Common myeloid progenitor, CD34-positive (primary cell): ENCODE results near the gene OSBPL9.

Experiments used
- CTCF ChIA-PET: fragments of 350-600 bp; sonication (Branson Sonifier 250); formaldehyde crosslinking; loops from one replicate; lab custom pipeline; 2021; ENCODE audit warnings: antibody characterized with exemption; lab: Charles Lee
- POLR2A ChIA-PET: fragments of 350-600 bp; sonication (Branson Sonifier 250); formaldehyde crosslinking; loops from one replicate; lab custom pipeline; 2021; ENCODE audit warnings: antibody characterized with exemption; lab: Charles Lee
- DNase-seq, 3 donors: peaks; one replicate each; pipeline versions ENCODE4 v3.0.0 to v3.0.0-alpha.2; 2013
- H3K27ac ChIP-seq, 2 experiments: 1 replicate in 1 of 2; 2 replicates in 1 of 2; pipeline ENCODE4 v1.7.0; 2013; ENCODE audit warnings: inconsistent platforms in 2 of 2, low read length in 2 of 2, mild to moderate bottlenecking in 2 of 2, low read depth in 1 of 2, moderate library complexity in 1 of 2; ENCODE audit not compliant: severe bottlenecking in 2 of 2, insufficient read depth in 1 of 2, poor library complexity in 1 of 2
- H3K27me3 ChIP-seq, 5 experiments: replicated peaks in 2 of 5; 1 replicate in 3 of 5; 2 replicates in 2 of 5; pipeline versions ENCODE4 v1.6.1 to v1.7.0; 2013; ENCODE audit warnings: low read length in 4 of 5, mild to moderate bottlenecking in 2 of 5, moderate library complexity in 2 of 5, inconsistent platforms in 1 of 5; ENCODE audit not compliant: insufficient read depth in 5 of 5, control insufficient read depth in 4 of 5
- H3K36me3 ChIP-seq, 4 experiments: 1 replicate in 2 of 4; 2 replicates in 2 of 4; pipeline versions ENCODE4 v1.6.1 to v1.7.0; 2013; ENCODE audit warnings: low read length in 3 of 4, control low read depth in 1 of 4, mild to moderate bottlenecking in 1 of 4; ENCODE audit not compliant: control insufficient read depth in 4 of 4, insufficient read depth in 4 of 4
- H3K4me1 ChIP-seq, 4 experiments: 1 replicate in 3 of 4; 2 replicates in 1 of 4; pipeline versions ENCODE4 v1.6.1 to v1.7.1; 2013; ENCODE audit warnings: low read length in 3 of 4, mild to moderate bottlenecking in 3 of 4, control low read depth in 1 of 4, inconsistent platforms in 1 of 4, moderate library complexity in 1 of 4; ENCODE audit not compliant: control insufficient read depth in 4 of 4, insufficient read depth in 4 of 4; ENCODE audit errors: control extremely low read depth in 1 of 4
- H3K4me3 ChIP-seq, 7 experiments: 1 replicate in 4 of 7; 2 replicates in 3 of 7; pipeline versions ENCODE4 v1.5.1 to v1.7.0; 2013; ENCODE audit warnings: mild to moderate bottlenecking in 7 of 7, low read length in 6 of 7, moderate library complexity in 6 of 7, inconsistent platforms in 2 of 7, low read depth in 2 of 7, control low read depth in 1 of 7; ENCODE audit not compliant: insufficient read depth in 4 of 7, control insufficient read depth in 1 of 7; ENCODE audit errors: extremely low read depth in 1 of 7
- H3K9me3 ChIP-seq, 5 experiments: 1 replicate in 4 of 5; 2 replicates in 1 of 5; pipeline versions ENCODE4 v1.6.1 to v1.7.1; 2013; ENCODE audit warnings: low read length in 4 of 5, mild to moderate bottlenecking in 2 of 5, inconsistent platforms in 1 of 5, low read depth in 1 of 5, moderate library complexity in 1 of 5; ENCODE audit not compliant: control insufficient read depth in 4 of 5, insufficient read depth in 2 of 5; ENCODE audit errors: control extremely low read depth in 1 of 5
- WGBS: methylation state at CpG from one replicate; pipeline ENCODE4 v1.1.5; 2013; ENCODE audit not compliant: insufficient coverage; 5-methylcytosine and 5-hydroxymethylcytosine counted together

OSBPL9 gene

DNA sequence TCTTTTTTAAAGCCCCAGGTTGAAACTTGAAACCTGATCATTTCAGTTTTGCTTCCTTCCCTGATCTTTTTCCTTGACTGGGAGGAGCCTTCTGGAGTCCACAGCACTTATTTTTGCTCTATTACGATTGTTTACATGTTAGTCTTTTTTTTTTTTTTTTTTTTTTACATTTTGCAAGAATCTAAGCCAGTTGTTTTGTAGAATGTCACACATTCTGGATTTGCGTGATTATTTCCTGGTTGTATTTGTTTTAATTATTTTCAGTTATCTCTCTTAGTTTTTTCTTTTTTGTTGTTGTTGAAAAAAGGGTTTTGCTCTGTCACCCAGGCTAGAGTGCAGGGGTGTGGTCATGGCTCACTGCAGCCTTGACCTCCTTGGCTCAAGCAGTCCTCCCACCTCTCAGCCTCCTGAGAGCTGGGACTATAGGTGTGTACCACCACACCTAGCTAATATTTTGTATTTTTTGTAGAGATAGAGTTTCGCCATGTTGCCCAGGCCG, 32.8 kb downstream of the OSBPL9 start:
- POLR2A ChIA-PET = no interaction called here
- DNase-seq = no peak
- Histone ChIP-seq H3K27ac (peak overlapping the region in 1 of 2 experiments; percentile 56), H3K27me3 (no peaks in the 10 kb centered on the region), H3K4me1 (peaks cover 2 to 9% (median 6%) of the 10 kb centered on the region in 4 experiments), H3K9me3 (no peaks in the 10 kb centered on the region), H3K4me3 (no peak overlapping the region), H3K36me3 (peaks cover 0 to 7% (median 6%) of the 10 kb centered on the region in 4 experiments)
- WGBS = 100% methylated on average over 2 of the region's 4 CpGs
- CTCF ChIA-PET = no interaction called here

DNA sequence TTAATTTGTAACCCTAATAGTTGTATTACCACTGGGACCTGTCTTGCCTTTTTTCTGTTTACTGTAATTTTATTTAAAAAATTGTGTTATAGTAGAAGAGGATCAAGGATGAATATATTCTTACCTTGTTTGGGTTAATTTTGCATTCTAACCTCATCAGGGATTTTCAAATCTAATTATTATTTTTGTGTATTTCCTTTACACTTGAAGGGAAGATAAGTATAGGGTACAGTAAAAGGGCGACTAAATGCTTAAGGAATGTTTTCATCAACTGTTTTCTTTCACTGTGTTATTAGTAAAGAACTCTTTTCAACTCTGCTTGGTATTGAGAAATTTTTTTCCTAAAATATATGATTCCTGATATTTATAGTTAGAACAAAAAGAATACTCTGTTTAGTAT, 33.3 kb downstream of the OSBPL9 start:
- H3K9me3 ChIP-seq = no peaks in the 10 kb centered on the region
- no peaks in the 10 kb centered on the region for H3K27me3 ChIP-seq
- DNase-seq = no peak
- peaks cover 0 to 10% (median 9%) of the 10 kb centered on the region in 4 experiments for H3K36me3 ChIP-seq
- H3K4me1 ChIP-seq = peaks cover 2 to 9% (median 6%) of the 10 kb centered on the region in 4 experiments
- CTCF ChIA-PET = no interaction called here
- POLR2A ChIA-PET = no interaction called here
- H3K4me3 ChIP-seq = no peak overlapping the region
- peak overlapping the region in 1 of 2 experiments; percentile 56 for H3K27ac ChIP-seq
- WGBS = no CpG with 5 or more reads among the region's 1 CpG

GRCh38 chr1:51651552-51651942, 34.7 kb downstream of the OSBPL9 start:
- Histone ChIP-seq H3K9me3 (no peaks in the 10 kb centered on the region), H3K27ac (no peak overlapping the region), H3K27me3 (no peaks in the 10 kb centered on the region), H3K4me1 (peaks cover 2 to 9% (median 6%) of the 10 kb centered on the region in 4 experiments), H3K4me3 (no peak overlapping the region), H3K36me3 (peaks cover 0 to 16% (median 10%) of the 10 kb centered on the region in 4 experiments)
- DNase-seq = no peak
- no CpG with 5 or more reads among the region's 3 CpGs for WGBS
- POLR2A ChIA-PET = no interaction called here
- CTCF ChIA-PET = interaction anchor here (1.3 to 1.4 kb wide), 2 partner anchors 10 to 118 kb away, joined by 3 to 5 read pairs; no protein-coding TSS in a partner anchor

DNA sequence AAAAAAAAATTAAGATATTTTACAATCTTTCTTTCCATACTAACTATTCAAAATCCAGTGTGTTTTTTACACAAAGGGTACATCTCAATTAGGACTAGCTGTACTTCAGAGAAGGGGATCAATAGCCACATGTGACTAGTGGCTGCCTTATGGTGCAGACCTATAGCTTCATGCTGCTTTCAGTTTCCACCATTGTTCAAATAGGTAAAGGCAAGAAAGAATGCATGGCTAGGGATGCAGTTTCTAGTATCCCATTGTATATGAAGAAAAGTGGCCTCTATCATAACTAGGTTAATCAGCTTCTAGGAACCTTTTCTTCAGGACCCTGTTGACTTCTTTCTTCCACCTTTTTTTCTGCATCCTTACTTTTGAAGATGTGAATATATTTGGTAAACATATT, 35.7 kb downstream of the OSBPL9 start:
- Histone ChIP-seq H3K9me3 (no peaks in the 10 kb centered on the region), H3K27ac (no peak overlapping the region), H3K4me3 (no peak overlapping the region), H3K27me3 (no peaks in the 10 kb centered on the region), H3K4me1 (peaks cover 2 to 9% (median 6%) of the 10 kb centered on the region in 4 experiments), H3K36me3 (peaks cover 0 to 17% (median 11%) of the 10 kb centered on the region in 4 experiments)
- CTCF ChIA-PET = interaction anchor here (1.4 kb wide), 1 partner anchor 11 kb away, joined by 5 read pairs; no protein-coding TSS in a partner anchor
- no peak for DNase-seq
- POLR2A ChIA-PET = no interaction called here

DNA sequence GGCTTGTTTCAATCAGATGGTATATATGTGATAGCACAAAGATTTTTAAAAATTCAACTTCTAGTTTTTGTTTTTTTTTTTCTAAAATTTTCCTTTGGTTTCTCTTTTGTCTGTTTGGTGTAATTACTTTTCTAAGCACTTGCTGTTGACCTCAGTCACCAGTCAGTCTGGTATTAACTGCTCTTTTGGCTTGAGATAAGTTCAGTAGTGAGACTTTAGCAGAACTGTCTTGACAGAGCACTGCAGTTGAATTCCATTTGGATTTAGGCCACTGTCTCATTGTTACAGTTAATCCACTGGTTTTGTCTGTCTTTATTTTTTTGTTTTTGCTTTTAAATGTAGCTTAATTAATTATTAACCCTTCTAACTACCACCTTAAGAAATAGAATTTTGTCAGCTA, 36.2 kb downstream of the OSBPL9 start:
- Histone ChIP-seq H3K4me1 (peaks cover under 1 to 4% (median 2%) of the 10 kb centered on the region in 4 experiments), H3K27me3 (no peaks in the 10 kb centered on the region), H3K27ac (no peak overlapping the region), H3K36me3 (peaks cover 0 to 17% (median 11%) of the 10 kb centered on the region in 4 experiments), H3K9me3 (no peaks in the 10 kb centered on the region), H3K4me3 (no peak overlapping the region)
- ChIA-PET POLR2A (no interaction called here), CTCF (interaction anchor here (0.9 kb wide), 1 partner anchor 27 kb away, joined by 3 read pairs; no protein-coding TSS in a partner anchor)
- no peak for DNase-seq

GRCh38 chr1:51654000-51654399, 37.1 kb downstream of the OSBPL9 start:
- Histone ChIP-seq H3K9me3 (no peaks in the 10 kb centered on the region), H3K4me1 (no peaks in the 10 kb centered on the region), H3K27ac (no peak overlapping the region), H3K36me3 (peaks cover 0 to 17% (median 11%) of the 10 kb centered on the region in 4 experiments), H3K4me3 (no peak overlapping the region), H3K27me3 (no peaks in the 10 kb centered on the region)
- WGBS = 100% methylated on average over 1 of the region's 1 CpG
- ChIA-PET CTCF (interaction anchor here (0.9 kb wide), 1 partner anchor 26 kb away, joined by 3 read pairs; no protein-coding TSS in a partner anchor), POLR2A (no interaction called here)
- DNase-seq = no peak

- Histone ChIP-seq H3K4me1 (no peaks in the 10 kb centered on the region), H3K9me3 (no peaks in the 10 kb centered on the region), H3K36me3 (peaks cover 0 to 17% (median 11%) of the 10 kb centered on the region in 4 experiments), H3K27me3 (no peaks in the 10 kb centered on the region), H3K27ac (no peak overlapping the region), H3K4me3 (no peak overlapping the region)
- DNase-seq = no peak
- 97% methylated on average over 3 of the region's 4 CpGs for WGBS
- ChIA-PET POLR2A (interaction anchor here (0.6 to 0.7 kb wide), 3 partner anchors 9 to 56 kb away, joined by 3 to 5 read pairs (median 5); no protein-coding TSS in a partner anchor), CTCF (interaction anchor here (0.6 to 0.7 kb wide), 3 partner anchors 8 to 26 kb away, joined by 3 to 5 read pairs (median 4); no protein-coding TSS in a partner anchor)
Observed at GRCh38 chr1:51656374-51656773, 39.5 kb downstream of the OSBPL9 start.
